RPMI8226 (cell line): ENCODE measurements around the gene KCNQ2.
A peak's percentile ranks its signal among the peaks of the same experiment; 100 is the strongest.

ENCODE experiments used
- DNase-seq: peaks from one replicate; pipeline ENCODE4 v3.0.0-alpha.2; 2015

KCNQ2 gene

GRCh38 chr20:63451821-63452220, 20.6 kb downstream of the KCNQ2 start:
- DNase-seq: no peak

DNA sequence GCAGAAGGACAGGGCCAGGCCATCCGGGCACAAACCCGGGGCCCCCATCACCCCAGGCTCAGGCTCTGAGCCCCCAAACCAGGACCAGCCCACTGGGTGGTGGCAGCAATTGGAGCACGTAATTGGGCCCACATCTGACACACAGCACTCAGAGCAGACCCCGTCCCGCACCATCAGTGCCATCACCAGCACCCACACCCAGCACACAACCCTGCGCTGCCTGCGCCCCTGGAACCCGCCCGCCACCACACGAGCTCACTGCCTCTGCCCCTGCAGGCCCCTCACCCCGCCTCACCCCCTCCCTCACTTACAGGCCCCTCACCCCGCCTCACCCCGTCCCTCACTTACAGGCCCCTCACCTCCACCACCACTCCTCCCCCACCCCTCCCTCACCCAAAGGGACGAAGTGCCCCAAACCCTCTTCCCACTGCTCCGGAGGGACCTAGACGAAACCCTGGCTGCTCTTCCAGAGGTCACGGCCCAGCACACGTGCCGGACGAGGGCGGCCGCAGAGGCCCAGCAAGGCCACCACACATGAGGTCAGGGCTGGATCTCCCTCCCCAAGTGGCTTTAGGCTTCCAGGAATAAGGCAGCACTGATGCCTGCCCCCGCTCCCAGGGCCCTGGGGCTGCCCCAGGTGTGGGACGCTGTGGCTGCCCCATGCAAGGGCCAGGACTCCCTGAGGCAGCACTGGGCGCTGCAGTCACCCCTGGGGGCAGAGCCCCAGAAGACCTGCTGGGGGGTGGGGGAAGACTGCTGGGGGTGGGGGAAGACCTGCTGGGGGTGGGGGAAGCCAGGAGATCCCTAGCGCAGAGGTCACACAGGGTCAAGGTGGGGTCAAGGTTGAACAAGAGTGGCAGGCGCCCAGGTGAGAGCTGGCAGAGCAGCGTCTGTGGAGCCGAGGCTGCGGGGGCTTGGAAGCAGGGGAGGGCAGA, 22.4 kb downstream of the KCNQ2 start:
- DNase-seq: no peak

- no peak for DNase-seq
These were observed 23.4 kb downstream of the KCNQ2 start for GRCh38 chr20:63449025-63449424.

DNA sequence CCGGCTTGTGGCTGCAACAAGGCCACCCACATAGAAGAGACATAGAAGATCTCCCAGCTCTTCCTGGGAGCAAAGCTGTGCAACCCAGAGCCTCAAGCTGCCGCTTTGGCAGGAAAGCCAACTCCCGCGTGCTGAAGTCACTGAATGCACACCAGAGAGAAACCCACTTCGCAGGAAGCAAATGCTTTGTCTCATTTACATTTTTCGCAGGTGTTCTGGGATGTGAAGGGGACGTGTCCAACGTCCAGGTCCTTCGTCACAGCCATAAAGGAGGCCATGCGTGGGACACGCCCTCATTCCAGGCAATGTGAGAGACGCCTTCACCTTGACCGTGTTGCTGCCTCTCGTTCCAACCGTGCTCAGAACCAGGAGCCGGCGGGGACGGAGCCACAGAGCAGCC, 24.4 kb downstream of the KCNQ2 start:
- DNase-seq: no peak

GRCh38 chr20:63447320-63447719, 25.1 kb downstream of the KCNQ2 start:
- DNase-seq: no peak

GRCh38 chr20:63446216-63447024, 26.0 kb downstream of the KCNQ2 start:
- DNase-seq: no peak

DNA sequence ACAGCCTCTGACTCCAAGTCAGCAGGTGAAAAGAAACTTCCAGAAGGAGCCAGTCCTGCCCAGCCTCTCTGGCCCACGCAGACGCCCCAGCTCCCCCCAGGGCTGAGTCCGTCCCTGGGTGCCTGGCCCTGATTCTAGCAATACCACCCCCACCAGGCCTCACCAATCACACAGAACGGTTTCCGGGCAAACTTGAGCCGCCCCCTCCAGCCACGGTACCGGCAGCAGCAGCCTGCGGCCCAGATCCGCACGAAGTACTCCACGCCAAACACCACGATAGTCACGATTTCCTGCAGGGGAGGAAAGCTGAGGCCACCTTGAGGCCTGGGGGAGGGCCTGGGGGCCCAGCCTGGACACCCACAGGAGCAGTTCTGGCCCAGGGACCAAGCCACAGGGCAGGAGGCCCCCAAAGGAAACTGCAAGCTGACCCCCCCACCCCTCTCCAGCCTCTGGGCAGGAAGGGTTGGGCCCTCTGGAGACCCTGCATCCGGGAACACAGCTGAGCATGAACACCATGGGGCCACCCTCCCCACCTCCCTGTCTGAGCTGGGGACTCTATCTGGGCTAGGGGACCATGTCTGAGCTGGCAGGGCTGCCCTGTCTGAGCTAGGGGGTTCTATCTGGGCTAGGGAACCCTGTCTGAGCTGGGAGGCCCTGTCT, 27.2 kb downstream of the KCNQ2 start:
- no peak for DNase-seq

GRCh38 chr20:63444548-63444947, 27.9 kb downstream of the KCNQ2 start:
- no peak for DNase-seq

GRCh38 chr20:63443606-63444395, 28.7 kb downstream of the KCNQ2 start:
- DNase-seq: no peak

DNA sequence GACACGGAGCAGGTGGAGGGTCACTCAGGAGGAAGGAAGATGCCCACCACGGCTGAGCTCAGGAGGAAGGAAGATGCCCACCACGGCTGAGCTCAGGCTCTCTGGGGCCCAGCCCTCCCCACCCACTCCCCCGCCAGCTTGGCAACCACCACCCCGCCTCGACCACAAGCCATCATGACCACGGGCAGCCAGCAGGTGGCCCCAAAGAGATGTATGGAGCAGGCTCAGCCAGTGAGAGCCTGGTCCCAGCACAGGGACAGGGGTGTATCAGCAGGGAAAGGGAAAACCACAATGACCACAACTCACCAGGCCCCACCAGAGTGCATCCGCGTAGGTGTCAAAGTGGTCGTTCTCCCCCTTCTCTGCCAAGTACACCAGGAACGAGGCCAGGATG, 30.4 kb downstream of the KCNQ2 start:
- DNase-seq: peak; percentile 72

- no peak for DNase-seq
These were observed 31.0 kb downstream of the KCNQ2 start for GRCh38 chr20:63441136-63442099.

GRCh38 chr20:63440366-63440955, 32.0 kb downstream of the KCNQ2 start:
- no peak for DNase-seq

GRCh38 chr20:63439866-63440265, 32.6 kb downstream of the KCNQ2 start:
- DNase-seq: no peak

- DNase-seq: no peak
These were observed 34.3 kb downstream of the KCNQ2 start for GRCh38 chr20:63438121-63438520.

DNA sequence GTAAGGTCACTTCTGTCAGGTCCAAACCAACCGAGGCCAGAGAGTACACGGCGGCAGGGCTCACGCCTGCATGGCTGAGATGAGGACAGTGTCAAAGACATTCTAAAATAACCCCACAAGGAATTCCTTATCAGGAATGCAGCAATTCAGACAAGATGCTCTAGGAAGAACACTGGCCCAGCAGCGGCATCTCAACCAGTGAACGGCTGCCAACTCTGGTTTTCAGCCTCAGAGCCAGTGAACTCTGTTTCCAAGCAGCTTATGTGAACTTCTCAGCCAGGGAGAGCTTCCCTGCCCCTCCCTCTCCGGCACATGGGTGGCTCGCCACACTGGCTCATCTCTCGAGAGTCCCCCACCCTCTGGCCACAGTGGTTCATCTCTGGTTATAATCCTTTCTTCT, 36.9 kb downstream of the KCNQ2 start:
- DNase-seq: no peak

DNA sequence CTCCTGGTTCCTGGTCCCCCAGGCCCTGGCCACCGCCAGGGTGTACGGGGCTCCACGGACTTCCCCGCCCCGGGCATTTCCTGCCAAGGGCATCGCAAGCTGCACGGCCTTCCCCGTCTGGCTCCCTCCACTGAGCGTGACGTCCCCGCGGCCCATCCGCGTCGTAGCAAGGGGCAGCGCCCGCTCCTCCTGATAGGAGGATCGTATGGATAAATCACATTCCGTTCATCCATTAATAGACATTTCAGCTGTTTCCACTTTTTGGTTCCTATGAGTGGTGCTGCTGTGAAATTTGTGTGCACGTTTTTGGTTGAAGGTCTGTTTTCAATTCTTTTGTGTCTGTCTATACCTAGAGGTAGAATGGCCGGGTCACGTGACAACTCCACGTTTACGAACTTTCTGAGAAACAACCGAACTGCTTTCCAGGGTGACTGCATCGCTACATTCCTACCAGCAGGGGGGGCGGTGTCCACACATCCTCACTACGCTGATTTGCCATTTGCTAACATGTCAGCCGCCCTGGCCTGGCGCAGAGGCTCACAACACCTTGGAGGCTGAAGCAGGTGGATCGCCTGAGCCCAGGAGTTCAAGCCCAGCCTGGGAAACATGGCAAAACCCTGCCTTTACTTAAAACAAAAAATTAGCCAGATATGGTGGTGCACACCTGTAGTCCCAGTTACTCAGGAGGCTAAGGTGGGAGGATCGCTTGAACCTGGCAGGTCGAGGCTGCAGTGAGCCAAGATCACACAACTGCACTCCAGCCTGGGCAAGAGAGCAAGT, 37.7 kb downstream of the KCNQ2 start:
- DNase-seq: peak; percentile 88

DNA sequence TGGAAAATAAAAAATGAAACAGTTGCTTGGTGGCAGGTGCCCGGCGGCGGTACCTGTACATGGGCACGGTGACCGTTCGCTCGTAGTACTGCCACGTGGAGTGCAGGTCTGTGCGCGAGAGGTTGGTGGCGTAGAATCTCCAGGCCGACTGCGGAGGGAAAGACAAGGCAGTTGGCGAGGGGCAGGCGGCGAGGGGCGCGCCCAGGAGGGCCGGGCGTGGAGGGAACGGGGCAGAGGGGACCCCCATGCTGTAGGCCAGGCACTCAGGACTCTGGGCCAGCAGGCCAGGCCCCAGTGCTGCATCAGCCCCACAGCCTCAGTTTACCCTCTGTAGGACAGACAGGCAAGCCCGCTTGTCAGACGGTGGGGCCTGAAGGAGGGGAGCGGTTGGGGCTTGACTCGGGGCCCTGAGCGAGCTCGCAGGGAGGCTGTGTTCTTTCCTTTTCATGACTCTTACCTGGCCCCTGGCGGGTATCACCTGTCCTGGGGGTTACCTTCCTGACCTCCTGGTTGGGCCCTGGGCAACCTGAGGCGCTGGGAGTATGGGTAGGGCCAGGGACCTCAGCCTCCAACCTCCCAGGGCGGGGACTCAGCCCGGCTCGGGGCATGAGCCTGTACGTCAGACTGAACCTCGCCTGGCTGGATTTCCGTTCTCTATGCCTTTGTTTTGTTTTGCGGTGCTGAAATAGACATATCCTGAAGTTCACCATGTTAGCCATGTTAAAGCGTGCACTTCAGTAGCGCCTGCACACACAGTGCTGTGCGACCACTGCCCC, 38.5 kb downstream of the KCNQ2 start:
- no peak for DNase-seq

DNA sequence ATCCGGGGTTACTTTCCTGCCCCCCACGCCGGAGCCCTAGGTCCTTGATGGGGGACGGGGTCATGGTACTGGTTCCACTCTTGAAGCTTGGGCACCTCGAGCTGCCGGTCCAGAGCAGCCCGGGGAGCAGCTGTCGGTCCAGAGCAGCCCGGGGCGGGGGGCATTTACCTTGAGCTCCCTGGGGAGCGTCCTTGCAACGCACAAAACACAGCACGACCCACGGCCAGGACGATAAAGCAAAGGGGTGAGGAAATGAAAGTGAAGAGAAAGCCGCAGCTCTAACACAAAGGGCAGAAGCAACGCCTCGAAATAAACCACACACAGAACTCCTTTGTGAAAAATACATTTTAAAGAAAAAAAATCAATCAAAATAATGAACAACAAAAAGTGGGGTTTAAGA, 39.1 kb downstream of the KCNQ2 start:
- DNase-seq: no peak

DNA sequence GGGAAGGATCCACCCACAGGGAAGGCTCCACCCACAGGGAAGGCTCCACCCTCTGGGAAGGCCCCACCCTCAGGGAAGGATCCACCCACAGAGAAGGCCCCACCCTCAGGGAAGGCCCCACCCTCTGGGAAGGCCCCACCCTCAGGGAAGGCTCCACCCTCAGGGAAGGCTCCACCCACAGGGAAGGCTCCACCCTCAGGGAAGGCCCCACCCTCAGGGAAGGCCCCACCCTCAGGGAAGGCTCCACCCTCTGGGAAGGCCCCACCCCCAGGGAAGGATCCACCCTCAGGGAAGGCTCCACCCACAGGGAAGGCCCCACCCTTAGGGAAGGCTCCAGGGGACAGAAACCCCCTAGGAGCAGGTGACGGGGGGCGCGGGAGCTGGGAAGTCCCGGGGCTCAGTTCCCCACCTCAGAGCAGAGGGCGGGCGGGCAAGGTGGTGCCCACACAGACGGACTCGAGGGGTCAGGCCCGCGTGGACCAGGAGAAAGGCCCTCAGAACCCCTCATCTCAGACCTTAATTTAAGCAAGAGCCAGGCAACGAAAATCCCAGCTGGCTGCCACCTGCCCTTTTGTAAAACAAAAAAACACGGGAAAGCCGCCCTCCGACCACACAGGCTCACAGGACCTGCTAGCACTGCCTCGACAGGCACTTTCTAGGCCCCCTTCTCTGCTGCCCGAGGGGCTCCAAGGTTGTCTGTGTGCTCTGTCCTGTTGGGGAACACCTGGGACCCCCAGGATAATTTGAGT, 39.7 kb downstream of the KCNQ2 start:
- DNase-seq: no peak
